Lung (tissue), 12 donors: ENCODE data around the gene SPNS2. TPM values are rescaled to one million over a fixed set of nuclear protein-coding genes. Genes with fewer than 3 reads are reported as not detected.

ENCODE experiments used
- ATAC-seq: fragments of 200-7000 bp; cut with Tn5 transposase; one replicate; pipeline ENCODE4 v1.9.1; 2020; ENCODE audit warnings: moderate number of reproducible peaks; ENCODE audit not compliant: insufficient read depth, low FRiP score
- DNase-seq, 3 donors: peaks; one replicate each; pipeline ENCODE4 v3.0.0-alpha.2; 2013 to 2017
- H3K27ac ChIP-seq, 2 donors: one replicate each; pipeline ENCODE4 v1.5.1; 2013; ENCODE audit warnings: mild to moderate bottlenecking in 2 of 2, moderate library complexity in 2 of 2, control low read depth in 1 of 2, inconsistent platforms in 1 of 2, low read depth in 1 of 2, low read length in 1 of 2
- H3K27me3 ChIP-seq, 3 donors: one replicate each; pipeline ENCODE4 v1.5.1; 2013; ENCODE audit warnings: low read length in 2 of 3; ENCODE audit not compliant: control insufficient read depth in 3 of 3, insufficient read depth in 3 of 3
- H3K36me3 ChIP-seq, 4 donors: one replicate each; pipeline ENCODE4 v1.5.1; 2013; ENCODE audit warnings: low read length in 4 of 4, mild to moderate bottlenecking in 1 of 4, moderate library complexity in 1 of 4; ENCODE audit not compliant: control insufficient read depth in 4 of 4, insufficient read depth in 4 of 4
- H3K4me1 ChIP-seq, 5 donors: one replicate each; pipeline ENCODE4 v1.5.1; 2013; ENCODE audit warnings: low read length in 5 of 5, mild to moderate bottlenecking in 2 of 5, moderate library complexity in 1 of 5; ENCODE audit not compliant: control insufficient read depth in 5 of 5, insufficient read depth in 5 of 5
- H3K4me3 ChIP-seq: one replicate; pipeline ENCODE4 v1.5.1; 2013; ENCODE audit warnings: mild to moderate bottlenecking, control low read depth, moderate library complexity
- H3K9ac ChIP-seq, 2 donors: one replicate each; pipeline ENCODE4 v1.5.1; 2013; ENCODE audit warnings: low read length in 2 of 2, control low read depth in 1 of 2; ENCODE audit not compliant: insufficient read depth in 1 of 2
- H3K9me3 ChIP-seq, 4 donors: one replicate each; pipeline ENCODE4 v1.5.1; 2013; ENCODE audit warnings: low read length in 3 of 4, mild to moderate bottlenecking in 1 of 4, moderate library complexity in 1 of 4; ENCODE audit not compliant: control insufficient read depth in 4 of 4, insufficient read depth in 3 of 4
- WGBS, 2 donors: extraction: QIAGEN DNeasy Blood & Tissue Kit; methylation state at CpG; one replicate each; pipeline ENCODE4 v1.1.7; 2013; 5-methylcytosine and 5-hydroxymethylcytosine counted together
- polyA plus RNA-seq, 2 donors: library from polyadenylated mRNA; stranded (reverse); fragments of 200-250 nt; gene quantifications; one replicate each; pipeline ENCODE4 v1.2.1, GENCODE V29; 2013
- total RNA-seq, 2 donors: library from RNA; depleted of rRNA in 1 of 2; stranded (reverse); fragments of >200 nt in 1 of 2; gene quantifications; one replicate each; pipeline ENCODE4 v1.2.1, GENCODE V29; 2014 to 2021
- TF ChIP-seq, protein P1 (sequence below): IDR thresholded peaks from 2 replicates; pipeline ENCODE4 v1.5.1; 2012; ENCODE audit warnings: mild to moderate bottlenecking; ENCODE audit errors: control extremely low read depth, extremely low read depth
- donor health status: control.
- donor health status: control.
- donor health status: Bipolar disorder and iron deficiency.
- donor health status: healthy.
- donor health status: DM: yes; HTN: yes; CAD: no.

SPNS2 gene
- total and polyA plus RNA-seq, 4 donors: 26.8 to 60.1 (median 42.5) TPM

DNA sequence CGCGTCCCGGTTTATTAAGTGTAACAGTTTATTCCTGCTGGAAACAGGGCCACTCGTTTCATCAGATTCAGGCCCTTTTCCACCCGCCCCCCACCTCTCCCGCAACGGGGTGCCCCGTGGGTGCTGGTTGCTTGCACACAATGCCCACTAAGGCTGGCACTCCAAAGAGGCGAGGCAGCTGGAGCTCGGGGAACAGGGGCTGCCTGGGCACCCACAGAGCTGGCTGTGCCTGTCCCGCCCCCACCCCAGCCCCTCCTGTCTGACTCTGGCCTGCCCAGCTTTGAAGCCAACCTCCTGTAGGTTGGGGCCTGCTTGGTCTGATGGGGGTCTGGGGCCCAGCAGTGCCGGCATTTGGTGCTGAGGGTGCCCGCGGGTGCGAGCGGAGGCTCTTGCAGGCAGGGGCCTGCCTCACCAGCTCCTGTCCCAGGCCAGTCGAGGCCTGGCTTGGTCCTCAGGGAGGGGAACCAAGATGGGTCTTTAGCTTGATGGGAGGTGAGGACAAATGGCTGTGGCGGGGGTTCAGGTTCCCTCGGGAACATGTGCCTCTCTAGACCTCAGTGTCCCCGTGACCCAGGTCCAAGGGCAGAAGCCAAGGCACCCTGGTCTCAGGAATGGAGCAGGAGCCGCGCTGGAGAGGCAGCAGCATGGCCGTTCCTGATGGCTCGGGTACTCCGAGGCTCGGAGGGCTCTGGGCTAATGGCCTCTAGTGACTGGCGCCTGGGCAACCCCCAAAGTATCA, 36.4 kb downstream of the SPNS2 start:
- DNase-seq (no peak), ATAC-seq (no peak)
- no peaks in the 10 kb centered on the region for H3K27me3 ChIP-seq
- H3K4me3 ChIP-seq: no peak overlapping the region
- H3K36me3 ChIP-seq: peaks cover 0 to 31% (median 5%) of the 10 kb centered on the region in 4 donors
- H3K27ac ChIP-seq: peak overlapping the region in 1 of 2 donors; percentile 15
- TF ChIP-seq, protein P1, sequence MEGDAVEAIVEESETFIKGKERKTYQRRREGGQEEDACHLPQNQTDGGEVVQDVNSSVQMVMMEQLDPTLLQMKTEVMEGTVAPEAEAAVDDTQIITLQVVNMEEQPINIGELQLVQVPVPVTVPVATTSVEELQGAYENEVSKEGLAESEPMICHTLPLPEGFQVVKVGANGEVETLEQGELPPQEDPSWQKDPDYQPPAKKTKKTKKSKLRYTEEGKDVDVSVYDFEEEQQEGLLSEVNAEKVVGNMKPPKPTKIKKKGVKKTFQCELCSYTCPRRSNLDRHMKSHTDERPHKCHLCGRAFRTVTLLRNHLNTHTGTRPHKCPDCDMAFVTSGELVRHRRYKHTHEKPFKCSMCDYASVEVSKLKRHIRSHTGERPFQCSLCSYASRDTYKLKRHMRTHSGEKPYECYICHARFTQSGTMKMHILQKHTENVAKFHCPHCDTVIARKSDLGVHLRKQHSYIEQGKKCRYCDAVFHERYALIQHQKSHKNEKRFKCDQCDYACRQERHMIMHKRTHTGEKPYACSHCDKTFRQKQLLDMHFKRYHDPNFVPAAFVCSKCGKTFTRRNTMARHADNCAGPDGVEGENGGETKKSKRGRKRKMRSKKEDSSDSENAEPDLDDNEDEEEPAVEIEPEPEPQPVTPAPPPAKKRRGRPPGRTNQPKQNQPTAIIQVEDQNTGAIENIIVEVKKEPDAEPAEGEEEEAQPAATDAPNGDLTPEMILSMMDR: no peak
- H3K9ac ChIP-seq: no peak overlapping the region
- H3K9me3 ChIP-seq: no peaks in the 10 kb centered on the region
- H3K4me1 ChIP-seq: peaks cover 0 to 35% (median 16%) of the 10 kb centered on the region in 5 donors
- WGBS, 2 donors: 78 to 83% methylated on average over 27 of the region's 27 CpGs

DNA sequence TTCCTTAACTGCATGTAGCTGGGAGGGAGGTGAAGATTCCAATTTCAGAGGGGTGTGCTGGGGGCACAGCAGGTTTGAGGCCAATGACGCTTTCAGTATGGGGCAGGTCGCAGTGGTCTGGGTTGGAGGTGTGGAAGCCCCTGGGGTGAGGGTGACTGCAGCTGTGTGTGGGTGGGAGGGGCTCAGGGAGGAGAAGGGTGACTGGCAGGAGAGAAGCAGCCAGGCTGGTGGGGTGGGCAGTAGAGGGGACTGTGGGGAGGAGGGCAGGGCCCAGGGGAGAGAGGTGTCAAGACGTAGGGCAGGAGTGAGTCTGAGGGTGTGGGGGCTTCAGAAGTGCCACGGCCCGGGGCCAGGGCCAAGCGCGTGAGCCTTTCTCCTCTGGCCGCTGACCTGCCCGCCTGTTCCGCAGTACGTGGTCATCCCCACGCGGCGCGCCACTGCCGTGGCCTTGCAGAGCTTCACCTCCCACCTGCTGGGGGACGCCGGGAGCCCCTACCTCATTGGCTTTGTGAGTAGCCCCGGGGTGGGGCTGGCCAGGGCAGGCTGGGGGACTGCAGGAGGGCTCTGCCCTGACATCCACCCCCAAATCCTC, 37.1 kb downstream of the SPNS2 start:
- Histone ChIP-seq H3K27me3 (no peaks in the 10 kb centered on the region), H3K36me3 (peaks cover 0 to 37% (median 6%) of the 10 kb centered on the region in 4 donors), H3K4me3 (no peak overlapping the region), H3K4me1 (peaks cover 0 to 31% (median 16%) of the 10 kb centered on the region in 5 donors), H3K27ac (peak overlapping the region in 1 of 2 donors; percentile 79), H3K9me3 (no peaks in the 10 kb centered on the region), H3K9ac (no peak overlapping the region)
- no peak for DNase-seq
- TF ChIP-seq, protein P1: no peak
- 77 to 80% methylated on average over 18 to 19 of the region's 19 CpGs for WGBS, 2 donors
- ATAC-seq: no peak

DNA sequence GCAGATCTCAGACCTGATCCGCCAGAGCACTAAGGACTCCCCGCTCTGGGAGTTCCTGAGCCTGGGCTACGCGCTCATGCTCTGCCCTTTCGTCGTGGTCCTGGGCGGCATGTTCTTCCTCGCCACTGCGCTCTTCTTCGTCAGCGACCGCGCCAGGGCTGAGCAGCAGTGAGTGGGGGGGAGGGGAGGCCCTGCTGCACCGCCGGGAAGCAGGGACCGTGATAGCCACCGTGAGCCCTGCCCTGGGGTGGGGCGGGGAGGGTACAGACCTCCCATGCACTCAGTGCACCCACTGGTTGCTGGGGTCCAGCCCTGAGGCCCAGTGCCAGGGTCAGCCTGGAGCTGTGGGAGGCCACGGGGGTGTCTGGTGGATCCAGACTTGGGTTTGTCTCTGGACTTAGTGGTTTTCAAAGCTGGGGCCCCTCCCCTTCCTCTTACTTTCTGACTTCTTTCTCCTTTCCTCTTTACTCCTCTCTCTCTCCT, 37.6 kb downstream of the SPNS2 start:
- WGBS, 2 donors: 54 to 55% methylated on average over 16 to 19 of the region's 19 CpGs
- Histone ChIP-seq H3K9ac (no peak overlapping the region), H3K4me3 (no peak overlapping the region), H3K4me1 (peaks cover 0 to 30% (median 16%) of the 10 kb centered on the region in 5 donors), H3K36me3 (peaks cover 0 to 40% (median 6%) of the 10 kb centered on the region in 4 donors), H3K27ac (peak overlapping the region; percentile 51 to 79), H3K9me3 (no peaks in the 10 kb centered on the region), H3K27me3 (no peaks in the 10 kb centered on the region)
- TF ChIP-seq, protein P1: no peak
- no peak for DNase-seq
- ATAC-seq: peak; percentile 1
